Measurements from ENCODE around the gene TCF7L1.

TCF7L1 gene

DNA sequence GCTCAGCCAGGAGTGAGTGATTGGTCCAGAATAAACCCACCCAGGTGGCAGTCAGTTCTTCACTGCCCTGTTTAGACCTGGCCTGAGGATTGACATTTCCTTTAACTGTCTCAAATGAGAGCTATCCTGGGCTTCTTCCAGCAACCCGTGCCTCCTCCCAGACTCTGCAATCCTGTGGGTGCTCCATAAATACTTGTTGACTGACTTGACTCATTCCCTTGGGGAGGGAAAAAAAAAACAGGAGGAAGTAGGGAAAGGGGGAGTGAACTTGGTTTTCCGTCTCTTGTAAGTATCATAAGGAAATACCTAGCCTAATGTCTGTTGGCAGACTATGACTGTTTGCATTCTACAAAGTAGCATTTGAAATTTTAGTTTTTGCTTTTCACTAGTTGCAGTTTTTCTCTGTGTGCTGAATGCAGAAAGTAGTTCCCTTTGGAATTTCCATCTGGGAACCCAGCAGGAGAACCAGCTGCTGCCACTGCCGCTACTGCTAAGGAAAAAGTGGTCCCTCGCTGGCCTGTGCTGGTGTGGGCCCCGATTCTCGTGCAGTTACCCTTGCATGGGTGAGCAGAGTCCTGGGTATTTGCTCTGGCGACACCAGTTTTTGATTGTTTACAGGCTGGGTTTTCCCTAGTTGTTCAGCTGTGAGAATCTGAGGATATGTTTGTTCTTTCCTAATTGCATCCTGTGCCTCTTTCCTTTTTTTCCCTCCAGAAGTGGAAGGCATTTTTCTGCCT is 115.7 kb downstream of the TCF7L1 start:
- in situ Hi-C loops (cut with MboI; ENCODE audit: low pct_unique_long_range_greater_than_20kb, low sequenced_read_pairs, unreplicated experiment) = no loop called here
- no peak for DNase-seq (ENCODE audit: low spot score)

DNA sequence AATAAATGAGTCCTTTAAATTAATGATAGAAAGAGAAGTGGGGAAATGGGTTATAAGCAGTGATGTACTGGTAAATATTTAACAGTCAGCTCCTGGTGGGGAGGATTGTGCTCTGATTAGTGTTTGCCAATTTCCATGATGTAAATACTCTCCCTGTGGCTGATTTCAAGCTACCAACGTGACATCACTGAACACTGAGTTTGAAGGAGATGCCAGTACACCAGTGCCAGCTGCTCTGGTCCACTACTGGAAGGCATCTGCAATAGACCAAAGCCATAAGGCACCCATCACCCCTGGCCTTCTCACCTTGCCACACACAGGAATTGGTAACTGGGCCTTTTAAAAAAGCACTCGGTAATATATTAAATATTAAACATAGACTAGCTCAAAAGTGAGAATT is 116.9 kb downstream of the TCF7L1 start:
- in situ Hi-C loops (cut with MboI; ENCODE audit: low pct_unique_long_range_greater_than_20kb, low sequenced_read_pairs, unreplicated experiment) = no loop called here

More for the DNA sequence above, 115.7 kb downstream of the TCF7L1 start:
- TF ChIP-seq, protein P1, sequence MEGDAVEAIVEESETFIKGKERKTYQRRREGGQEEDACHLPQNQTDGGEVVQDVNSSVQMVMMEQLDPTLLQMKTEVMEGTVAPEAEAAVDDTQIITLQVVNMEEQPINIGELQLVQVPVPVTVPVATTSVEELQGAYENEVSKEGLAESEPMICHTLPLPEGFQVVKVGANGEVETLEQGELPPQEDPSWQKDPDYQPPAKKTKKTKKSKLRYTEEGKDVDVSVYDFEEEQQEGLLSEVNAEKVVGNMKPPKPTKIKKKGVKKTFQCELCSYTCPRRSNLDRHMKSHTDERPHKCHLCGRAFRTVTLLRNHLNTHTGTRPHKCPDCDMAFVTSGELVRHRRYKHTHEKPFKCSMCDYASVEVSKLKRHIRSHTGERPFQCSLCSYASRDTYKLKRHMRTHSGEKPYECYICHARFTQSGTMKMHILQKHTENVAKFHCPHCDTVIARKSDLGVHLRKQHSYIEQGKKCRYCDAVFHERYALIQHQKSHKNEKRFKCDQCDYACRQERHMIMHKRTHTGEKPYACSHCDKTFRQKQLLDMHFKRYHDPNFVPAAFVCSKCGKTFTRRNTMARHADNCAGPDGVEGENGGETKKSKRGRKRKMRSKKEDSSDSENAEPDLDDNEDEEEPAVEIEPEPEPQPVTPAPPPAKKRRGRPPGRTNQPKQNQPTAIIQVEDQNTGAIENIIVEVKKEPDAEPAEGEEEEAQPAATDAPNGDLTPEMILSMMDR (IDR thresholded peaks at IDR 0.05; ENCODE audit: extremely low read depth, insufficient read depth, missing control alignments) = no peak

DNA sequence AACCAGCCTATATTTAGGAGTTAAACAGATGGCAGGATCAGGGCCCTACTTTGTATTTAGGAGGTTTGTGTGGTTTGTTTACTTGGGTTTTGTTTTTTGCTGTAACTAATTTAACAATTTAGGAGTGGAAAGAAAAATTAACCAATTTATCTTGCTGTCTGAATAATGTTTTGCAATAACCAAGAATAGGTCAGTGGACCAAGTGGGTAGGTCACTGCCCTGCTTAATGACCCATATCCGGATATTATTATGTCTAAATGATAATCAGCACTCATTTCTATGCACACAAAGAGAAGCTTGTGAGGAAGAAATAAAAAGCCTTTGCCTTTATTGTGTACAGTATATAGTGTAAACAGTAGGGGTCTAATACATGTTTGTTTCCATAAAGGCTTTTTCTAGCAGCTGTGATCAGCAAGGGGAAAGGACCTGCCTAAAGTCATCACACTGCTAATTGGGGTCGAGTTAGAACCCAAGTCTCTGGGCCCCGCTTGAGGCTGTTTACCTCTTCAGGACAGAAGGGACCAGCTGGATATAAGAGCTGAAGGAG is 118.0 kb downstream of the TCF7L1 start:
- DNase-seq (ENCODE audit: low spot score) = no peak
- in situ Hi-C loops (cut with MboI; ENCODE audit: low pct_unique_long_range_greater_than_20kb, low sequenced_read_pairs, unreplicated experiment) = no loop called here
- TF ChIP-seq, protein P1 (IDR thresholded peaks at IDR 0.05; ENCODE audit: extremely low read depth, insufficient read depth, missing control alignments) = no peak

More for the DNA sequence above, 116.9 kb downstream of the TCF7L1 start:
- TF ChIP-seq, protein P1 (IDR thresholded peaks at IDR 0.05; ENCODE audit: extremely low read depth, insufficient read depth, missing control alignments) = no peak
- no peak for DNase-seq (ENCODE audit: low spot score)

DNA sequence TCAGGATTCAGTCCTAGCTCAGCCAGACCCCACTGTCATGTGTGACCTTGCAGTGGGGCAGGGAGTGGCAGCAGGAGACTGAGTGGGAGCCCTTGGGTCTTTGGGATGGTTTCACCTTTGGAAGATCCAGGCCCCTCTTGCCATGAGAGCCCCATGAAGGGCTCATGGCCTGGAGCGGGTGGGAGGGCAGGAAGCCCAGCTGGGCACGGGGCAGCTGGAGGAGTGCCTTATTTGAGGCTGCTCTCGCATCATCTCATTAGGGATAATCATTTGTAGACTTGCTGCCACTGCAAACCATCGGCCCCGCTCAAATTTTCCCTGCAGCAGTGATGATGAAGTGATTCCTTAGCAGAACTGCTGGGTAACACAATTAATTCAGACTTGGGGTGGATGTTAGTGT is 120.7 kb downstream of the TCF7L1 start:
- in situ Hi-C loops (cut with MboI; ENCODE audit: low pct_unique_long_range_greater_than_20kb, low sequenced_read_pairs, unreplicated experiment) = no loop called here
- DNase-seq (ENCODE audit: low spot score) = no peak
- TF ChIP-seq, protein P1 (IDR thresholded peaks at IDR 0.05; ENCODE audit: extremely low read depth, insufficient read depth, missing control alignments) = no peak

DNA sequence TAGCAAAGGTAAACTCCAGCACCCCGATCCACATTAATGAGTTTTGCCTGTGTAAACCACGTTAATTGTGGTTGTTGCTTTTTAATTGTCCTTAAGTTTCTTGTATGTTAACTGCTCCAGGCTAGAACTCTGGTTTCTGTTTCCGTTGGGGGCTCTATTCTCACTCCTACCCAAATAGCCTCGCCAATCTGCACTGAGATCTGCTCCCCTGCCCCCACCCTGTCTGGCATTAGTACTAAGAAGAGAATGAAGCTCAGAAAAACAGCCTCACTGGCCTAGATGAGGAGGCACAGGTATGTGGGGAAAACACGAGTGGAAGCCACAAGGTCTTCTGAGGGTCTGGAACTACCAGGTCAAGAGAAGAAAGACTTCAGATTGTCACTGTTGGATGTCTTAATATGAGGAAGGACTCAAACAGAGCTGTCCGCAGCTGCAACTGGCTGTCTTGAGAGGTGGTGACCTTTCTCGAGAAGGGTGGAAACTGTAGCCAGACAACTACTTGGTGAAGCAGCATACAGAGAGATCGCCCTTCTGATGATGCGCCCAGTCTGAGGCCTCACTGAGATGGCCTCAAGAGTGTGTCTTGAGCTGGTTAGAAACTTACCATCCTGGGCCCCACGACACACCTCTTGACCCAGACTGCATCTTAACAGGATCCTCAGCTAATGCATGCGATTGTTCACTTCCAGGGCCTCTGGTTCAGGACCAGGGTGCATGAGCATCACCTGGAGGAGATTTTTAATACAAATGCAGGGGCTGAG is 121.5 kb downstream of the TCF7L1 start:
- TF ChIP-seq, protein P1 (IDR thresholded peaks at IDR 0.05; ENCODE audit: extremely low read depth, insufficient read depth, missing control alignments) = no peak
- in situ Hi-C loops (cut with MboI; ENCODE audit: low pct_unique_long_range_greater_than_20kb, low sequenced_read_pairs, unreplicated experiment) = loop anchor here (5.0 kb wide), 1 partner anchor 57 kb away; no protein-coding TSS in a partner anchor
- DNase-seq (ENCODE audit: low spot score) = no peak

DNA sequence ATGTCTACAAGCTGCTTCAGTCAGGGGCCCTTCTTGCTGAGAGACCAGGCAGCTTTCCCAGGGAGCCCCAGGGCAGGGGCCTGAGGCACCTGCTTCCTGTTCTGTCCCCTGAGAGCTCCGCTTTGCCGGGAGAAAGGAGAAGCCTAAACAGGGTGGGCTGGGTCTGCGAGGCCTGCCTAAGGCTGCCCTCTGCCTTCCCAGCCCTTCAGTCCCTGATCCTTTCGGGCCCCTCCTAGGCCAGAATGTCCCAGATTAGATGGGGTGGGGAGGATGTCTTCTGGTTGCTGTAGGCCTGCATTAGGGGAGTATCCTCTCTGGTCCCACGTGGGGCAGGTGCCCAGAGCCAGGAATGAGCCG is 122.2 kb downstream of the TCF7L1 start:
- in situ Hi-C loops (cut with MboI; ENCODE audit: low pct_unique_long_range_greater_than_20kb, low sequenced_read_pairs, unreplicated experiment) = loop anchor here (5.0 kb wide), 1 partner anchor 58 kb away; no protein-coding TSS in a partner anchor
- no peak for DNase-seq (ENCODE audit: low spot score)
- TF ChIP-seq, protein P1 (IDR thresholded peaks at IDR 0.05; ENCODE audit: extremely low read depth, insufficient read depth, missing control alignments) = no peak
